Glomerular visceral epithelial cell (primary cell): ENCODE measurements around the gene ADCY4.
A peak's percentile ranks its signal among the peaks of the same experiment; 100 is the strongest.

Source experiments
- DNase-seq: peaks from one replicate; pipeline ENCODE4 v3.0.0-alpha.2; 2016; ENCODE audit errors: extremely low spot score

ADCY4 gene

GRCh38 chr14:24315807-24316596, 18.9 kb downstream of the ADCY4 start:
- no peak for DNase-seq

GRCh38 chr14:24315243-24315806, 19.5 kb downstream of the ADCY4 start:
- no peak for DNase-seq

- DNase-seq, result no peak
Measured at GRCh38 chr14:24314377-24315193, 20.3 kb downstream of the ADCY4 start.

- DNase-seq, result no peak
Measured at GRCh38 chr14:24313913-24314312, 21.0 kb downstream of the ADCY4 start.

GRCh38 chr14:24312736-24313507, 21.9 kb downstream of the ADCY4 start:
- DNase-seq, result peak; percentile 35

- no peak for DNase-seq
Measured at GRCh38 chr14:24311837-24312615, 22.8 kb downstream of the ADCY4 start.

GRCh38 chr14:24310646-24311604, 23.9 kb downstream of the ADCY4 start, which contains the start of gene LTB4R:
Gene LTB4R, plus strand, starts transcription at chr14:24311502. Its CDS starts 4,150 bp downstream, at chr14:24315652.
- no peak for DNase-seq

- DNase-seq, result no peak
Measured at GRCh38 chr14:24310265-24310645, 24.6 kb downstream of the ADCY4 start.

GRCh38 chr14:24309538-24310264, 25.2 kb downstream of the ADCY4 start, which contains the start of gene LTB4R2:
Gene LTB4R2, plus strand, starts transcription at chr14:24310140. Its CDS starts 525 bp downstream, at chr14:24310665.
- DNase-seq, result no peak

- DNase-seq, result no peak
Measured at GRCh38 chr14:24308342-24309124, 26.3 kb downstream of the ADCY4 start.

- DNase-seq, result peak; percentile 71
Measured at GRCh38 chr14:24307575-24308341, 27.1 kb downstream of the ADCY4 start, which contains the start of gene CIDEB. Gene CIDEB, minus strand, starts transcription at chr14:24307977. Its CDS starts 119 bp downstream, at chr14:24307858.

- DNase-seq, result no peak
Measured at GRCh38 chr14:24307156-24307574, 27.7 kb downstream of the ADCY4 start.

- DNase-seq, result no peak
Measured at GRCh38 chr14:24304019-24304387, 30.9 kb downstream of the ADCY4 start.

GRCh38 chr14:24300326-24300980, 34.4 kb downstream of the ADCY4 start:
- no peak for DNase-seq

GRCh38 chr14:24299255-24300191, 35.3 kb downstream of the ADCY4 start, which contains the start of the genes DHRS1 and NOP9:
Gene DHRS1, minus strand, starts transcription at chr14:24299780. Its CDS starts 674 bp downstream, at chr14:24299106.
Gene NOP9, plus strand, starts transcription at chr14:24299850. Its CDS starts 105 bp downstream, at chr14:24299955.
- DNase-seq, result peak; percentile 87
